A549 (cell line): Measurements from ENCODE around the gene MPHOSPH6. TPM values are rescaled to one million over a fixed set of nuclear protein-coding genes. Genes with fewer than 3 reads are reported as not detected.

ENCODE experiments used
- ATAC-seq, 2 experiments: fragments of 200-7000 bp in 1 of 2; fragments of >200 bp in 1 of 2; cut with Nextera tagmentation in 1 of 2; cut with Tn5 transposase in 1 of 2; 3 replicates each; pipeline versions ENCODE4 v1.8.0 to v1.9.1; 2018 to 2020; ENCODE audit warnings: mild to moderate bottlenecking in 1 of 2, moderate library complexity in 1 of 2
- CTCF ChIA-PET: fragments of 300-600 bp; sonication (Branson Sonifier 250); formaldehyde crosslinking; extraction: SDS; loops from one replicate; lab custom pipeline; 2021; ENCODE audit warnings: antibody characterized with exemption, inconsistent platforms; lab: Yijun Ruan, JAX
- POLR2A ChIA-PET: fragments of 350-600 bp; formaldehyde crosslinking; extraction: SDS; loops from one replicate; lab custom pipeline; 2021; ENCODE audit warnings: antibody characterized with exemption, inconsistent platforms; lab: Yijun Ruan, JAX
- DNase-seq, 2 experiments: peaks; one replicate each; pipeline versions ENCODE4 v3.0.0 to v3.0.0-alpha.2; 2011 to 2016; ENCODE audit warnings: low read depth in 1 of 2, low spot score in 1 of 2
- FAIRE-seq: peaks from 2 replicates; lab custom pipeline; 2011; peaks lifted over from hg19 to GRCh38; lab: Jason Lieb, UNC
- H3K27ac ChIP-seq, 2 experiments: fragments of >200 bp; sonication (Bioruptor Twin); formaldehyde crosslinking; 3 replicates each; pipeline ENCODE4 v1.5.1; 2016 to 2017
- H3K4me1 ChIP-seq: fragments of >200 bp; sonication (Bioruptor Twin); formaldehyde crosslinking; 3 replicates; pipeline ENCODE4 v1.6.1; 2016
- H3K4me2 ChIP-seq: fragments of >200 bp; sonication (Bioruptor Twin); formaldehyde crosslinking; 3 replicates; pipeline ENCODE4 v1.6.1; 2016
- H3K4me3 ChIP-seq: fragments of >200 bp; sonication (Bioruptor Twin); formaldehyde crosslinking; 3 replicates; pipeline ENCODE4 v1.5.1; 2016
- H3K9me3 ChIP-seq: fragments of >200 bp; sonication (Bioruptor Twin); formaldehyde crosslinking; 3 replicates; pipeline ENCODE4 v1.6.1; 2016
- BHLHE40 ChIP-seq: IDR thresholded peaks from 2 replicates; pipeline ENCODE4 v1.6.1; 2012; ENCODE audit warnings: low read depth, low read length, inconsistent platforms
- CBX8 ChIP-seq: fragments of 200-600 bp; sonication (generic); IDR thresholded peaks from 2 replicates; pipeline ENCODE4 v1.6.1; 2016
- CEBPB ChIP-seq, 2 experiments: fragments of >200 bp in 1 of 2; sonication (Bioruptor Twin) in 1 of 2; formaldehyde crosslinking in 1 of 2; IDR thresholded peaks; 2 replicates each; pipeline ENCODE4 v1.6.1; 2012 to 2016
- CHD2 ChIP-seq: fragments of 150-350 bp; IDR thresholded peaks from 2 replicates; pipeline ENCODE4 v1.6.1; 2014; ENCODE audit warnings: low read length; ENCODE audit not compliant: partially characterized antibody
- CHD4 ChIP-seq: fragments of 200-600 bp; sonication (generic); IDR thresholded peaks from 2 replicates; pipeline ENCODE4 v1.6.1; 2016; ENCODE audit warnings: antibody characterized with exemption, mild to moderate bottlenecking, borderline replicate concordance
- CTCF ChIP-seq: fragments of >200 bp; sonication (Bioruptor Twin); formaldehyde crosslinking; IDR thresholded peaks from 3 replicates; pipeline ENCODE4 v1.5.1; 2016
- EHF ChIP-seq: fragments of 250-450 bp; sonication (Bioruptor Pico); IDR thresholded peaks from 2 replicates; pipeline ENCODE4 v1.5.0; 2020; ENCODE audit warnings: mild to moderate bottlenecking
- FOSB ChIP-seq: fragments of 250-450 bp; sonication (Bioruptor Pico); IDR thresholded peaks from 2 replicates; pipeline ENCODE4 v1.5.0; 2020; ENCODE audit warnings: mild to moderate bottlenecking, moderate library complexity
- FOXS1 ChIP-seq: fragments of 250-450 bp; sonication (Bioruptor Pico); IDR thresholded peaks from 2 replicates; pipeline ENCODE4 v1.5.0; 2020; ENCODE audit warnings: mild to moderate bottlenecking, moderate library complexity
- HOXA7 ChIP-seq: fragments of 250-450 bp; sonication (Bioruptor Pico); IDR thresholded peaks from 2 replicates; pipeline ENCODE4 v1.5.0; 2020; ENCODE audit warnings: mild to moderate bottlenecking, moderate library complexity
- HOXB5 ChIP-seq: fragments of 250-450 bp; sonication (Bioruptor Pico); IDR thresholded peaks from 2 replicates; pipeline ENCODE4 v1.5.0; 2020; ENCODE audit warnings: mild to moderate bottlenecking, moderate library complexity
- JUNB ChIP-seq: fragments of >200 bp; sonication (Bioruptor Twin); formaldehyde crosslinking; IDR thresholded peaks from 2 replicates; pipeline ENCODE4 v1.6.1; 2016
- KDM1A ChIP-seq: fragments of 200-600 bp; sonication (generic); IDR thresholded peaks from 2 replicates; pipeline ENCODE4 v1.6.1; 2016; ENCODE audit warnings: low read depth, mild to moderate bottlenecking
- KDM5A ChIP-seq: fragments of 200-600 bp; sonication (generic); IDR thresholded peaks from 2 replicates; pipeline ENCODE4 v1.6.1; 2016; ENCODE audit warnings: antibody characterized with exemption, mild to moderate bottlenecking
- MAZ ChIP-seq: fragments of 150-350 bp; IDR thresholded peaks from 2 replicates; pipeline ENCODE4 v1.6.1; 2014; ENCODE audit warnings: antibody characterized with exemption, low read depth, low read length, borderline replicate concordance
- MYC ChIP-seq: IDR thresholded peaks from 2 replicates; pipeline ENCODE4 v1.6.1; 2012; ENCODE audit warnings: mild to moderate bottlenecking, inconsistent platforms, low read length, improper control_type of control experiment, borderline replicate concordance
- NFE2L2 ChIP-seq: fragments of 150-350 bp; conservative IDR thresholded peaks from 2 replicates; pipeline ENCODE4 v1.6.1; 2014; ENCODE audit warnings: low read length
- NPAS2 ChIP-seq: fragments of 250-450 bp; sonication (Bioruptor Pico); IDR thresholded peaks from 2 replicates; pipeline ENCODE4 v1.8.0; 2022; ENCODE audit warnings: mild to moderate bottlenecking, moderate library complexity, borderline replicate concordance
- PHF8 ChIP-seq: fragments of 200-600 bp; sonication (generic); IDR thresholded peaks from 2 replicates; pipeline ENCODE4 v1.6.1; 2016; ENCODE audit warnings: low read depth, mild to moderate bottlenecking, antibody characterized with exemption, moderate library complexity, borderline replicate concordance
- RAD21 ChIP-seq, 2 experiments: fragments of >200 bp in 1 of 2; sonication (Bioruptor Twin) in 1 of 2; formaldehyde crosslinking in 1 of 2; IDR thresholded peaks in 1 of 2; conservative IDR thresholded peaks in 1 of 2; 2 replicates in 1 of 2; 3 replicates in 1 of 2; pipeline ENCODE4 v1.6.1; 2012 to 2018; ENCODE audit warnings: inconsistent platforms in 1 of 2
- RCOR1 ChIP-seq: fragments of 150-350 bp; IDR thresholded peaks from 2 replicates; pipeline ENCODE4 v1.6.1; 2014; ENCODE audit warnings: antibody characterized with exemption, low read length, low read depth
- SREBF2 ChIP-seq: fragments of 450-650 bp; IDR thresholded peaks from 2 replicates; pipeline ENCODE4 v1.6.1; 2014; ENCODE audit warnings: mild to moderate bottlenecking, moderate library complexity
- USF2 ChIP-seq: fragments of 450-650 bp; IDR thresholded peaks from 2 replicates; pipeline ENCODE4 v1.6.1; 2014; ENCODE audit warnings: antibody characterized with exemption
- ZNF302 ChIP-seq: fragments of 250-450 bp; sonication (Bioruptor Pico); IDR thresholded peaks from 2 replicates; pipeline ENCODE4 v1.9.0; 2021; ENCODE audit warnings: inconsistent platforms, mild to moderate bottlenecking, moderate library complexity
- WGBS: methylation state at CpG from one replicate; pipeline ENCODE4 v1.1.6; 2017; ENCODE audit errors: missing lambda C conversion rate; 5-methylcytosine and 5-hydroxymethylcytosine counted together
- polyA plus RNA-seq, 4 experiments: library from polyadenylated mRNA; depleted of rRNA in 3 of 4; stranded (reverse); fragments of >200 nt; fragmentation: RNase III in 1 of 4; extraction: RNeasy Plus Mini Kit Qiagen cat#74134 plus additional on column Dnase treatment in 1 of 4; gene quantifications; 2 replicates in 3 of 4; 3 replicates in 1 of 4; pipeline ENCODE4 v1.2.3, GENCODE V29; 2011 to 2017
- TF ChIP-seq, protein P1 (sequence below): fragments of 150-350 bp; IDR thresholded peaks from 2 replicates; pipeline ENCODE4 v1.6.1; 2014; ENCODE audit warnings: low read depth, mild to moderate bottlenecking, low read length

The MPHOSPH6 gene
- polyA plus RNA-seq, 2 of the 4 experiments (the other 2 are of a cell fraction): 43.7 to 49.4 TPM

DNA sequence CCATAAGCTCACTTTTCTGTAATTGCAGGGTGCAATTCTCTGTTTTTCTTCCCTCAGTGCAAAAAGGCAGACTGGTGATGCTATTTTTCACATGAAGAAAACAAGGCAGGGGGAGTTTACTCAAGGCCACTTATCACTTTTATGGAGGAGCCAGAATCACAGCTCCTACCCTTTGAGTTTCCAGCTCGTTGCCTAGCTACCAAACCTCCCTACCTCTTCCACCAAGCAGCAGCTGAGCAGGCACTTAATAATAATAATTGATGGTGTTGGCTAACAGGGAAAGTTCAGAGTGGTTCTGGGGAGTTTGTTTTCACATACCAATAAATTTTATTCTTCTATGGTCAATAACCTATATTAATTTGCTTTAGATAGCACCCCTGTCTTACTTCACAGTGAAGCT, 31.9 kb upstream of the MPHOSPH6 start:
- FAIRE-seq: no peak
- no peak for ATAC-seq
- DNase-seq: no peak
- Histone ChIP-seq H3K9me3 (no peaks in the 10 kb centered on the region), H3K4me2 (no peak overlapping the region), H3K4me1 (no peaks in the 10 kb centered on the region), H3K4me3 (no peak overlapping the region), H3K27ac (no peak overlapping the region)
- ChIA-PET POLR2A (interaction anchor here (0.5 kb wide), 1 partner anchor 308 kb away, joined by 8 read pairs; no protein-coding TSS in a partner anchor), CTCF (interaction anchor here (0.9 to 1.6 kb wide), 3 partner anchors 10 to 61 kb away, joined by 3 to 6 read pairs (median 3); no protein-coding TSS in a partner anchor)
- no peak for TF ChIP-seq RCOR1
- TF ChIP-seq RAD21 (conservative IDR thresholded peaks at IDR 0.05 in 1 of 2, IDR thresholded peaks at IDR 0.05 in 1 of 2): no peak
- no peak for TF ChIP-seq ZNF302 (CRISPR knock-in tag)
- no peak for TF ChIP-seq HOXB5 (CRISPR knock-in tag)
- TF ChIP-seq MAZ: no peak
- TF ChIP-seq CTCF: no peak
- TF ChIP-seq PHF8: no peak
- no peak for TF ChIP-seq JUNB
- TF ChIP-seq KDM5A: no peak
- TF ChIP-seq EHF: no peak
- TF ChIP-seq FOXS1 (CRISPR knock-in tag): no peak
- TF ChIP-seq CEBPB (IDR thresholded peaks at IDR 0.05): no peak
- no peak for TF ChIP-seq FOSB (CRISPR knock-in tag)
- no peak for TF ChIP-seq CHD2
- TF ChIP-seq MYC: no peak
- TF ChIP-seq, protein P1, sequence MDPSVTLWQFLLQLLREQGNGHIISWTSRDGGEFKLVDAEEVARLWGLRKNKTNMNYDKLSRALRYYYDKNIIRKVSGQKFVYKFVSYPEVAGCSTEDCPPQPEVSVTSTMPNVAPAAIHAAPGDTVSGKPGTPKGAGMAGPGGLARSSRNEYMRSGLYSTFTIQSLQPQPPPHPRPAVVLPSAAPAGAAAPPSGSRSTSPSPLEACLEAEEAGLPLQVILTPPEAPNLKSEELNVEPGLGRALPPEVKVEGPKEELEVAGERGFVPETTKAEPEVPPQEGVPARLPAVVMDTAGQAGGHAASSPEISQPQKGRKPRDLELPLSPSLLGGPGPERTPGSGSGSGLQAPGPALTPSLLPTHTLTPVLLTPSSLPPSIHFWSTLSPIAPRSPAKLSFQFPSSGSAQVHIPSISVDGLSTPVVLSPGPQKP: no peak
- TF ChIP-seq USF2: no peak
- WGBS: 0% methylated on average over 1 of the region's 1 CpG

DNA sequence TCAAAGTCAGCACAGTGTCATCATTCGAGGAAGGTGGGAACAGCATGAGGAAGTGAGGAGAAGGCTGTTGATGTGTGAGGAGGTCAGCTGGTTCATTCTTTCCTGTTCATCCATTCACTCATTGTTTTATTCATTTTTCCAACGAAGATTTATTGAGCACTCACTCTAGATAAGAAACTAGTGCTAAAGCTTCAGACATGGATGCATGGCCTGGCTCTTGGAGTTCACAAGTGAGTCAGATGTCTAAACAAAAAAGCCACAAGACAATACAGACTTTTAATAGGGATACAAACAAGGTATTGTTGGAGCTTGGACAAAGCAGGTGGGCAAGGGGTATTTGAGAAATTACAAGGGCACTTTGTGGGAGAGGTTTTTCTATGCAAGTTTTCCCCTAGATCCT, 31.3 kb upstream of the MPHOSPH6 start:
- Histone ChIP-seq H3K4me3 (no peak overlapping the region), H3K4me1 (no peaks in the 10 kb centered on the region), H3K27ac (no peak overlapping the region), H3K9me3 (no peaks in the 10 kb centered on the region), H3K4me2 (no peak overlapping the region)
- 4% methylated on average over 2 of the region's 2 CpGs for WGBS
- TF ChIP-seq NFE2L2 (no peak), USF2 (no peak), CEBPB (IDR thresholded peaks at IDR 0.05) (no peak), NPAS2 (CRISPR knock-in tag) (no peak), KDM5A (no peak), KDM1A (no peak), SREBF2 (no peak), CHD4 (no peak), HOXA7 (CRISPR knock-in tag) (no peak), CHD2 (no peak), BHLHE40 (no peak), JUNB (no peak), CBX8 (no peak)
- CTCF ChIA-PET: interaction anchor here (0.9 to 1.6 kb wide), 3 partner anchors 9 to 62 kb away, joined by 3 to 6 read pairs (median 3); no protein-coding TSS in a partner anchor
- POLR2A ChIA-PET: no interaction called here
- FAIRE-seq: no peak
- DNase-seq: no peak
- no peak for ATAC-seq
